Activated T-cell treated with anti-CD3 and anti-CD28 coated beads, Interleukin-2, amount 50 U/mL, for 48 hours (primary cell): Measurements from ENCODE around the gene VOPP1.
"Not testable (repeated sequence)": the region's sequence is repeated elsewhere in the genome, so short reads cannot be mapped to it uniquely, and the experiment has no call there.

ENCODE experiments used
- DNase-seq, 2 experiments: peaks; one replicate each; pipeline ENCODE4 v3.0.0-alpha.2; 2020

Gene VOPP1

GRCh38 chr7:55531536-55531935 is 40.8 kb downstream of the VOPP1 start:
- DNase-seq, result no peak

GRCh38 chr7:55527307-55527706 is 45.0 kb downstream of the VOPP1 start:
- no peak for DNase-seq

- DNase-seq, result no peak
These were observed 45.5 kb downstream of the VOPP1 start for GRCh38 chr7:55526770-55527169.

GRCh38 chr7:55526329-55526728 is 46.0 kb downstream of the VOPP1 start:
- DNase-seq, result no peak

GRCh38 chr7:55524558-55525310 is 47.6 kb downstream of the VOPP1 start:
- no peak for DNase-seq

- DNase-seq, result no peak
These were observed 48.9 kb downstream of the VOPP1 start for GRCh38 chr7:55523366-55523765.

- no peak for DNase-seq
These were observed 50.1 kb downstream of the VOPP1 start for GRCh38 chr7:55521917-55522902.

- no peak for DNase-seq
These were observed 50.8 kb downstream of the VOPP1 start for GRCh38 chr7:55521512-55521911.

GRCh38 chr7:55520426-55521140 is 51.7 kb downstream of the VOPP1 start:
- DNase-seq, result no peak

- DNase-seq, result no peak
These were observed 53.5 kb downstream of the VOPP1 start for GRCh38 chr7:55518836-55519235.

GRCh38 chr7:55517936-55518689 is 54.2 kb downstream of the VOPP1 start:
- no peak for DNase-seq

- peak; percentile 77 to 78 for DNase-seq
These were observed 55.1 kb downstream of the VOPP1 start for GRCh38 chr7:55517191-55517633.

GRCh38 chr7:55516409-55516808 is 55.9 kb downstream of the VOPP1 start:
- DNase-seq, result no peak

GRCh38 chr7:55515569-55516279 is 56.6 kb downstream of the VOPP1 start:
- DNase-seq, result no peak

GRCh38 chr7:55514546-55515265 is 57.6 kb downstream of the VOPP1 start:
- DNase-seq, result no peak

- no peak for DNase-seq
These were observed 58.4 kb downstream of the VOPP1 start for GRCh38 chr7:55513868-55514267.

GRCh38 chr7:55512635-55513191 is 59.6 kb downstream of the VOPP1 start:
- no peak for DNase-seq

- DNase-seq, result no peak
These were observed 61.7 kb downstream of the VOPP1 start for GRCh38 chr7:55510621-55511020.

GRCh38 chr7:55510206-55510605 is 62.1 kb downstream of the VOPP1 start:
- not testable (repeated sequence) for DNase-seq

GRCh38 chr7:55509322-55509721 is 63.0 kb downstream of the VOPP1 start:
- DNase-seq, result no peak
